ENCODE results near the gene GSK3B. TPM values are rescaled to one million over a fixed set of nuclear protein-coding genes. Genes with fewer than 3 reads are reported as not detected.
"Not testable (repeated sequence)": the region's sequence is repeated elsewhere in the genome, so short reads cannot be mapped to it uniquely, and the experiment has no call there.

The GSK3B gene
- total RNA-seq, 1 donor from 2014 or later, result 71.6 TPM

GRCh38 chr3:119990888-119991287, 103.4 kb downstream of the GSK3B start:
- no peak for TF ChIP-seq CTCF (IDR thresholded peaks at IDR 0.05; ENCODE audit: insufficient read depth, low read length, poor library complexity, severe bottlenecking)
- no peaks in the 10 kb centered on the region for H3K27me3 ChIP-seq (ENCODE audit: control insufficient read depth, insufficient read depth, low read length)
- no peak for DNase-seq (ENCODE audit: low read depth)
- H3K4me3 ChIP-seq (ENCODE audit: low read depth, low read length), result no peak overlapping the region
- no peaks in the 10 kb centered on the region for H3K36me3 ChIP-seq (ENCODE audit: control insufficient read depth, insufficient read depth, low read length)

- DNase-seq (ENCODE audit: low read depth), result no peak
- no peak for TF ChIP-seq CTCF (IDR thresholded peaks at IDR 0.05; ENCODE audit: insufficient read depth, low read length, poor library complexity, severe bottlenecking)
- Histone ChIP-seq H3K27me3 (ENCODE audit: control insufficient read depth, insufficient read depth, low read length) (no peaks in the 10 kb centered on the region), H3K36me3 (ENCODE audit: control insufficient read depth, insufficient read depth, low read length) (no peaks in the 10 kb centered on the region), H3K4me3 (ENCODE audit: low read depth, low read length) (no peak overlapping the region)
Measured at GRCh38 chr3:119989981-119990655, 104.1 kb downstream of the GSK3B start.

GRCh38 chr3:119986812-119987211, 107.4 kb downstream of the GSK3B start:
- not testable (repeated sequence) for DNase-seq (ENCODE audit: low read depth); H3K4me3 ChIP-seq (ENCODE audit: low read depth, low read length); H3K36me3 ChIP-seq (ENCODE audit: control insufficient read depth, insufficient read depth, low read length); H3K27me3 ChIP-seq (ENCODE audit: control insufficient read depth, insufficient read depth, low read length)

- Histone ChIP-seq H3K27me3 (ENCODE audit: control insufficient read depth, insufficient read depth, low read length) (no peaks in the 10 kb centered on the region), H3K36me3 (ENCODE audit: control insufficient read depth, insufficient read depth, low read length) (no peaks in the 10 kb centered on the region), H3K4me3 (ENCODE audit: low read depth, low read length) (no peak overlapping the region)
- TF ChIP-seq CTCF (IDR thresholded peaks at IDR 0.05; ENCODE audit: insufficient read depth, low read length, poor library complexity, severe bottlenecking), result no peak
- no peak for DNase-seq (ENCODE audit: low read depth)
Measured at GRCh38 chr3:119981386-119981785, 112.9 kb downstream of the GSK3B start.

- TF ChIP-seq CTCF (IDR thresholded peaks at IDR 0.05; ENCODE audit: insufficient read depth, low read length, poor library complexity, severe bottlenecking), result no peak
- no peaks in the 10 kb centered on the region for H3K27me3 ChIP-seq (ENCODE audit: control insufficient read depth, insufficient read depth, low read length)
- no peaks in the 10 kb centered on the region for H3K36me3 ChIP-seq (ENCODE audit: control insufficient read depth, insufficient read depth, low read length)
- no peak overlapping the region for H3K4me3 ChIP-seq (ENCODE audit: low read depth, low read length)
- no peak for DNase-seq (ENCODE audit: low read depth)
Measured at GRCh38 chr3:119978554-119979208, 115.6 kb downstream of the GSK3B start.

- TF ChIP-seq CTCF (IDR thresholded peaks at IDR 0.05; ENCODE audit: insufficient read depth, low read length, poor library complexity, severe bottlenecking), result no peak
- DNase-seq (ENCODE audit: low read depth), result no peak
- H3K36me3 ChIP-seq (ENCODE audit: control insufficient read depth, insufficient read depth, low read length), result no peaks in the 10 kb centered on the region
- H3K4me3 ChIP-seq (ENCODE audit: low read depth, low read length), result no peak overlapping the region
- H3K27me3 ChIP-seq (ENCODE audit: control insufficient read depth, insufficient read depth, low read length), result no peaks in the 10 kb centered on the region
Measured at GRCh38 chr3:119977353-119977752, 116.9 kb downstream of the GSK3B start.

All from kidney epithelial cell (primary cell).